ENCODE measurements around the gene ERP27.

The ERP27 gene

GRCh38 chr12:14934511-14934910 is 3.8 kb downstream of the ERP27 start:
- DNase-seq = no peak

GRCh38 chr12:14931791-14932560 is 6.4 kb downstream of the ERP27 start:
- no peak for DNase-seq

- no peak for DNase-seq
Measured at GRCh38 chr12:14931359-14931758, 7.0 kb downstream of the ERP27 start.

- DNase-seq = no peak
Measured at GRCh38 chr12:14930299-14930698, 8.0 kb downstream of the ERP27 start.

GRCh38 chr12:14928931-14929330 is 9.4 kb downstream of the ERP27 start:
- no peak for DNase-seq

GRCh38 chr12:14927267-14927666 is 11.1 kb downstream of the ERP27 start:
- DNase-seq = no peak

GRCh38 chr12:14924541-14924940 is 13.8 kb downstream of the ERP27 start:
- no peak for DNase-seq

GRCh38 chr12:14923944-14924343 is 14.4 kb downstream of the ERP27 start:
- DNase-seq = no peak

- no peak for DNase-seq
Measured at GRCh38 chr12:14921218-14921617, 17.1 kb downstream of the ERP27 start.

- DNase-seq = no peak
Measured at GRCh38 chr12:14920475-14921126, 17.7 kb downstream of the ERP27 start.

- no peak for DNase-seq
Measured at GRCh38 chr12:14919455-14919854, 18.9 kb downstream of the ERP27 start.

GRCh38 chr12:14915736-14916135 is 22.6 kb downstream of the ERP27 start:
- no peak for DNase-seq

GRCh38 chr12:14913381-14913781 is 25.0 kb downstream of the ERP27 start:
- no peak for DNase-seq

- no peak for DNase-seq
Measured at GRCh38 chr12:14911131-14911530, 27.2 kb downstream of the ERP27 start.

GRCh38 chr12:14910090-14910915 is 28.0 kb downstream of the ERP27 start:
- no peak for DNase-seq

- DNase-seq = no peak
Measured at GRCh38 chr12:14907953-14908352, 30.4 kb downstream of the ERP27 start.

- DNase-seq = no peak
Measured at GRCh38 chr12:14906114-14906513, 32.2 kb downstream of the ERP27 start.

- DNase-seq = no peak
Measured at GRCh38 chr12:14905269-14906004, 32.9 kb downstream of the ERP27 start.

- no peak for DNase-seq
Measured at GRCh38 chr12:14904854-14905253, 33.5 kb downstream of the ERP27 start.

- DNase-seq = no peak
Measured at GRCh38 chr12:14903386-14904098, 34.8 kb downstream of the ERP27 start.

- DNase-seq = no peak
Measured at GRCh38 chr12:14902465-14902864, 35.9 kb downstream of the ERP27 start.

- no peak for DNase-seq
Measured at GRCh38 chr12:14901228-14901562, 37.1 kb downstream of the ERP27 start.
